Right cardiac atrium (tissue), 5 donors: Measurements from ENCODE around the gene RIN3. TPM values are rescaled to one million over a fixed set of nuclear protein-coding genes. Genes with fewer than 3 reads are reported as not detected.

Source experiments
- ATAC-seq, 2 donors: fragments of 200-7000 bp; cut with Tn5 transposase; one replicate each; pipeline versions ENCODE4 v1.8.0 to v1.9.1; 2020; ENCODE audit warnings: moderate library complexity in 2 of 2, mild to moderate bottlenecking in 1 of 2
- DNase-seq, 3 donors: peaks; one replicate each; pipeline ENCODE4 v3.0.0-alpha.2; 2020
- H3K27ac ChIP-seq: one replicate; pipeline ENCODE4 v1.5.1; 2013; ENCODE audit warnings: mild to moderate bottlenecking, low read length, control low read depth, moderate library complexity
- H3K27me3 ChIP-seq: one replicate; pipeline ENCODE4 v1.6.1; 2013; ENCODE audit not compliant: control insufficient read depth, insufficient read depth
- H3K4me1 ChIP-seq: one replicate; pipeline ENCODE4 v1.6.1; 2013; ENCODE audit warnings: low read length; ENCODE audit not compliant: control insufficient read depth, insufficient read depth
- H3K4me3 ChIP-seq: one replicate; pipeline ENCODE4 v1.5.1; 2013; ENCODE audit warnings: low read length, control low read depth
- H3K9me3 ChIP-seq: one replicate; pipeline ENCODE4 v1.6.1; 2013; ENCODE audit warnings: low read length; ENCODE audit not compliant: control insufficient read depth
- WGBS: extraction: QIAGEN DNeasy Blood & Tissue Kit; methylation state at CpG from one replicate; pipeline ENCODE4 v1.1.7; 2013; 5-methylcytosine and 5-hydroxymethylcytosine counted together
- intact Hi-C, 4 donors: fragments of 100-400 bp; cut with DNase I; formaldehyde crosslinking; loops; one replicate each; pipeline versions ENCODE4 v1.11.0 to v1.14.0; 2022 to 2023
- polyA plus RNA-seq: library from polyadenylated mRNA; stranded (reverse); fragments of 200-250 nt; gene quantifications from one replicate; pipeline ENCODE4 v1.2.3, GENCODE V29; 2013
- total RNA-seq, 4 donors: library from RNA; stranded (reverse); fragmentation: NEBNext Ultra II Directional; extraction: Animal tissue kit (Norgen Biotek cat#: 25700); gene quantifications; one replicate each; pipeline ENCODE4 v1.2.1, GENCODE V29; 2021
- donor health status: healthy with polysubstance abuse.
- donor health status: DM: no; HTN: yes; CAD: no.
- donor health status: DM: no; HTN: no; CAD: no.
- donor health status: DM: no; HTN: yes; CAD: no; lungs with severe emphysema.
- donor health status: DM: yes; HTN: yes; CAD: no.

RIN3 gene
- total and polyA plus RNA-seq, 5 donors = 7.5 to 15.2 (median 14.2) TPM

GRCh38 chr14:92486881-92487280, 26.7 kb upstream of the RIN3 start:
- ATAC-seq = no peak
- no peak overlapping the region for H3K27ac ChIP-seq
- WGBS = 75% methylated on average over 4 of the region's 4 CpGs

DNA sequence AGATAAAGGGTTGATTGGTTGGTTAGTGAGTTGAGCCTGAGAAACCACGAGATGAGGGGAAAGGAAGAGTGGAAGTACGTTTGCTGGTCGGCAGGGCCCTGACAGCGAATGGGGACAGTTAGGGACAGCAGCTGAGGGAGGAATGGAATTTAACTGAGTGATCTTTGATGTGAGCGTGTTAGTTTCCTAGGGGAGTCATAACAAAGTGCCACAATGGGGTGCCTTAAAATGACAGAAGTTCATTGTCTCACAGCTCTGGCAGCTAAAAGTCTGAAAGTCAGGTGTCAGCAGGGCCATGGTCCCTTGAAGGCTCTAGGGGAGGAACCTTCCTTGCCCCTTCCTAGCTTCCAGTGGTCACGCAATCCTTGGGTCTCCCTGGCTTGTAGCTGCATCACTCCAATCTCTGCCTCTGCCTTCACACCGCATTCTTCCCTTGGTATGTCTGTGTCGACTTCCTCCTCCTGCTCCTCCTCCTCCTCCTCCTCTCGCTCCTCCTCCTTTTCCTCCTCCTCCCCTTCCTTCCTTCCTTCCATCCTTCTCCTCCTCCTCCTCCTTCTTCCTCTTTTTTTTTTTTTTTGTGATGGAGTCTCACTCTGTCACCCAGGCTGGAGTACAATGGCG, 26.0 kb upstream of the RIN3 start:
- Histone ChIP-seq H3K9me3 (no peaks in the 10 kb centered on the region), H3K27me3 (no peaks in the 10 kb centered on the region), H3K4me3 (no peak overlapping the region), H3K4me1 (peaks cover 8% of the 10 kb centered on the region), H3K27ac (no peak overlapping the region)
- intact Hi-C loops = loop anchor here in 1 of 4 donors (2.0 kb wide), 1 partner anchor 21 kb away; no protein-coding TSS in a partner anchor
- 59% methylated on average over 10 of the region's 10 CpGs for WGBS
- peak in 1 of 2 donors; percentile 37 for ATAC-seq
- DNase-seq = no peak

More at GRCh38 chr14:92486881-92487280, 26.7 kb upstream of the RIN3 start:
- DNase-seq = no peak
- no peaks in the 10 kb centered on the region for H3K9me3 ChIP-seq
- no peak overlapping the region for H3K4me3 ChIP-seq
- H3K27me3 ChIP-seq = no peaks in the 10 kb centered on the region
- H3K4me1 ChIP-seq = peaks cover 5% of the 10 kb centered on the region
- intact Hi-C loops = loop anchor here in 1 of 4 donors (2.0 kb wide), 1 partner anchor 20 kb away; no protein-coding TSS in a partner anchor

DNA sequence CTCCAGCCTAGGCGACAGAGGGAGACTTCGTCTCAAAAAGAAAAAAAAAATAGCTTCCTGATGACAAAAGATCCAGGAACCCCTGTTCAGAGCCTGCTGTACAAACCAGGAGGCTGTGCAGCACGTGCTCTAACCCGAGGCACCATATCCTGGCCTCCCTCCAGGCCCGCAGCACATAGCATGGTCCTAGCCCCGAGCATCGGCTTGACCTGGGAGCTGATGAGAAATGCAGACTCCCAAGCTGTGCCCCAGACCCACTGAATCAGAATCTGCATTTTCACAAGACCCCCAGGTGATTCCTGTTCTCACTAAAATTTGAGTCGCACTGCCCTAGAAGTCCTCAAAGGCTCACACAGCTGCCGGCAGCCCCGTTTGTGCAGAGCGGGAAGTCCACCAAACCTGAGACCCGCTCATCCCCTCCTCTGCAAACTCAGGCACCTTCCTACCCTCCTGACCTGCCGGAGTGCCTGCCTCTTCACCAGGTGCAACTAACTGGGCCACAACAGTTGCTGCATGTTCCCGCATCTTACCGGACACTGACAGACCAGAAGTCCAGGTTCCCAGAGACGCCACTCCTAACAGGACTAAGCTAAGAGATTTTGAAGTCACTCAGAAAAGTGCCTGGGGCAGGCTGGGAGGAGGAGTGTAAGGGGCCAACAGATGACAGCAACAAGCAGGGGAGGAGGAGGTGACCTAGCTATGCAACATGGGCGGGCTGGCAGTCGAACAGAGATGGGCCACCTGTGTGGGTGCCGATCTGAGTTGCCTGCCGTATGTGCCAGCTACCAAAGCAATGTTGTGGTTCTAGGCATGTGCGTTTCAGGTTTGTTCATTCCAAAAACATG, 24.0 kb upstream of the RIN3 start:
- WGBS = 81% methylated on average over 21 of the region's 21 CpGs

GRCh38 chr14:92490239-92490959, 23.2 kb upstream of the RIN3 start:
- 72% methylated on average over 17 of the region's 17 CpGs for WGBS
- H3K9me3 ChIP-seq = no peaks in the 10 kb centered on the region
- H3K27ac ChIP-seq = no peak overlapping the region
- DNase-seq (peak in 1 of 3 donors; percentile 54), ATAC-seq (peak in 1 of 2 donors; percentile 29)
- H3K27me3 ChIP-seq = no peaks in the 10 kb centered on the region
- no peak overlapping the region for H3K4me3 ChIP-seq
- intact Hi-C loops = no loop called here
- peaks cover 8% of the 10 kb centered on the region for H3K4me1 ChIP-seq

More for the DNA sequence above, 24.0 kb upstream of the RIN3 start:
- ATAC-seq (no peak), DNase-seq (no peak)
- no peaks in the 10 kb centered on the region for H3K9me3 ChIP-seq
- no peak overlapping the region for H3K4me3 ChIP-seq
- H3K27me3 ChIP-seq = no peaks in the 10 kb centered on the region
- H3K4me1 ChIP-seq = peaks cover 8% of the 10 kb centered on the region
- H3K27ac ChIP-seq = no peak overlapping the region
- intact Hi-C loops = no loop called here

DNA sequence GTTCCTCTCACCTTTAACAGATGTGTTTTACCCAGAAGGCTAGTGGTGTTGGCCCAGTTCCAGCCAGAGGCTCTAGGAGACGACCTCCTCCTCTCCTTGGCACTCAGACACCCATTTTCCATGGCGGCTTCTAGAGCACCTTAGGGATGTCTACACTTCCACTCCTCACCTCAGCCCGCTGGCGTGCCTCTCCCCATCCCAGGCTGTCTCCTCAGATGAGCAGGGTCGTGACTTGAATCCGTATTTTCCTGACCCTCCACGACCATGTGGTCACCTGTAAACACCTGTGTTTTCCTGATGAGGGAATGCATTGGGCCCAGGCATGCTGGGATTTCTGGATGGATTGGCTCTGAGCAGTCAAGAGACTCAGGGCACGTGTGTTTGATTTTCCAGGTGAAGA, 21.8 kb upstream of the RIN3 start:
- WGBS = 88% methylated on average over 8 of the region's 8 CpGs
- Histone ChIP-seq H3K27me3 (no peaks in the 10 kb centered on the region), H3K9me3 (no peaks in the 10 kb centered on the region), H3K4me1 (peaks cover 8% of the 10 kb centered on the region), H3K27ac (peak overlapping the region; percentile 14), H3K4me3 (no peak overlapping the region)
- DNase-seq = no peak
- no peak for ATAC-seq
- intact Hi-C loops = no loop called here

GRCh38 chr14:92492258-92492657, 21.3 kb upstream of the RIN3 start:
- H3K4me3 ChIP-seq = no peak overlapping the region
- peaks cover 8% of the 10 kb centered on the region for H3K4me1 ChIP-seq
- 59% methylated on average over 10 of the region's 10 CpGs for WGBS
- no peak overlapping the region for H3K27ac ChIP-seq
- H3K9me3 ChIP-seq = no peaks in the 10 kb centered on the region
- ATAC-seq = peak; percentile 39 to 63
- H3K27me3 ChIP-seq = no peaks in the 10 kb centered on the region
- intact Hi-C loops = no loop called here
- DNase-seq = peak in 1 of 3 donors; percentile 27

GRCh38 chr14:92493024-92493423, 20.6 kb upstream of the RIN3 start:
- 90% methylated on average over 10 of the region's 10 CpGs for WGBS
- Histone ChIP-seq H3K4me1 (peaks cover 5% of the 10 kb centered on the region), H3K9me3 (no peaks in the 10 kb centered on the region), H3K4me3 (no peak overlapping the region), H3K27me3 (no peaks in the 10 kb centered on the region), H3K27ac (no peak overlapping the region)
- intact Hi-C loops = no loop called here
- no peak for DNase-seq
- no peak for ATAC-seq

DNA sequence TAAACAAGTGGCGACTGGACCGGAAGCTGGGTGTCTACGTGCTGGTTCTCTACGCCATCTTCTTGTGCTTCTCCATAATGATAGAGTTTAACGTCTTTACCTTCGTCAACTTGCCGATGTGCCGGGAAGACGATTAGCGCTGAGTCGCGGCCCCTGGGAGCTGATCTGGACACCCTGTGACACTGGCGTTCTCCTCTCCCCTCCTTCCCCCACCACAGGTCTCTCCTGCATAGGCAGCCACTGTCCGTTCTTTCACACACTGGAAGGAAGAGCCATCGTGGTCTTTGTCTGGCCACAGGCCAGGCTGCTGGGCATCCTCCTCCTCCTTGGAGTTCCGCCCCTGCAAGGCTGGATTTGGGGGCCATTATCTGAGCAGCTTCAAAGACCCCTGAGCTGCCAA, 20.1 kb upstream of the RIN3 start:
- no peak overlapping the region for H3K27ac ChIP-seq
- intact Hi-C loops = no loop called here
- H3K9me3 ChIP-seq = no peaks in the 10 kb centered on the region
- WGBS = 87% methylated on average over 16 of the region's 16 CpGs
- H3K4me1 ChIP-seq = peaks cover 5% of the 10 kb centered on the region
- no peak overlapping the region for H3K4me3 ChIP-seq
- ATAC-seq (no peak), DNase-seq (peak in 1 of 3 donors; percentile 42)
- H3K27me3 ChIP-seq = no peaks in the 10 kb centered on the region

DNA sequence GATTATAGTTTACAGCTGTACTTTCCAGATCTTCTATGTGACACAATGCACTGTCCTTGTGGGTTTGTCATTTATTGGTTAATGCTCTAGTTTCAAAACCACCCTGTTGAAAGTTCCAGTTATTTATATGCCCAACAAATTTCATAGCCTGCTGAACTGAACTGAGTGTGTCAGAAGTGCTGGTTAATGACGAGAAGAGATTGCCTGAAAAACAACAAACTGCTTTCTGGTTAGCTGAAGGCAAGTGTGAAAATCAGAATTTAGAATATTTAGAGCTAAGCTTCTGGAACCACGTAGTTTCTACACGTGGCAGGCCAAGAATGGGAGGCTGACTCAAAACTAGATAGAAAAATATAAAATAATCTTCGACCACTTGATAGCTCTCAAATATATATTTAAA, 19.1 kb upstream of the RIN3 start:
- ATAC-seq (no peak), DNase-seq (no peak)
- intact Hi-C loops = no loop called here
- 78% methylated on average over 4 of the region's 4 CpGs for WGBS
- Histone ChIP-seq H3K27ac (no peak overlapping the region), H3K4me1 (peaks cover 5% of the 10 kb centered on the region), H3K27me3 (no peaks in the 10 kb centered on the region), H3K9me3 (no peaks in the 10 kb centered on the region), H3K4me3 (no peak overlapping the region)

- DNase-seq (peak in 1 of 3 donors; percentile 45), ATAC-seq (no peak)
- 67% methylated on average over 6 of the region's 6 CpGs for WGBS
Measured at GRCh38 chr14:92495027-92495426, 18.6 kb upstream of the RIN3 start.

More at GRCh38 chr14:92495027-92495426, 18.6 kb upstream of the RIN3 start:
- Histone ChIP-seq H3K9me3 (no peaks in the 10 kb centered on the region), H3K4me3 (no peak overlapping the region), H3K4me1 (peaks cover 5% of the 10 kb centered on the region), H3K27me3 (no peaks in the 10 kb centered on the region), H3K27ac (no peak overlapping the region)
- intact Hi-C loops = no loop called here
